Type B pancreatic cell (in vitro differentiated cells): Measurements from ENCODE around the gene BCR. TPM values are rescaled to one million over a fixed set of nuclear protein-coding genes. Genes with fewer than 3 reads are reported as not detected.

Experiments
- DNase-seq: peaks from one replicate; pipeline ENCODE4 v3.0.0; 2021; ENCODE audit warnings: mixed read lengths; ENCODE audit not compliant: unreplicated experiment; ENCODE audit errors: extremely low spot score
- H3K27ac Mint-ChIP-seq: 2 replicates; pipeline ENCODE4 v1.8.0; 2021; ENCODE audit warnings: mild to moderate bottlenecking, mixed read lengths
- H3K27me3 Mint-ChIP-seq: 2 replicates; pipeline ENCODE4 v1.8.0; 2021; ENCODE audit warnings: mixed read lengths
- H3K36me3 Mint-ChIP-seq: 2 replicates; pipeline ENCODE4 v1.8.0; 2021; ENCODE audit warnings: mixed read lengths
- H3K4me1 Mint-ChIP-seq: one replicate; pipeline ENCODE4 v1.8.0; 2021; ENCODE audit warnings: mixed read lengths; ENCODE audit not compliant: unreplicated experiment
- H3K4me3 Mint-ChIP-seq: 2 replicates; pipeline ENCODE4 v1.8.0; 2021; ENCODE audit warnings: mild to moderate bottlenecking, mixed read lengths
- H3K9me3 Mint-ChIP-seq: 2 replicates; pipeline ENCODE4 v1.8.0; 2021; ENCODE audit warnings: mixed read lengths
- CTCF ChIP-seq: fragments of 200-600 bp; sonication (generic); conservative IDR thresholded peaks from 2 replicates; pipeline ENCODE4 v1.5.0; 2021; ENCODE audit warnings: antibody characterized with exemption, mild to moderate bottlenecking
- total RNA-seq: library from RNA; stranded (reverse); gene quantifications from 2 replicates; pipeline ENCODE4 v1.2.1, GENCODE V29; 2021; ENCODE audit warnings: low replicate concordance

BCR gene
- total RNA-seq, 1 donor from 2014 or later, result 61.2 TPM

- no peaks in the 10 kb centered on the region for H3K9me3 Mint-ChIP-seq
- DNase-seq, result no peak
- H3K36me3 Mint-ChIP-seq, result no peaks in the 10 kb centered on the region
- no peak overlapping the region for H3K4me3 Mint-ChIP-seq
- no peak overlapping the region for H3K27ac Mint-ChIP-seq
- no peaks in the 10 kb centered on the region for H3K27me3 Mint-ChIP-seq
- no peak for TF ChIP-seq CTCF
- H3K4me1 Mint-ChIP-seq, result peaks cover 87% of the 10 kb centered on the region
Observed at GRCh38 chr22:23221351-23221804, 41.1 kb downstream of the BCR start.

- Mint-ChIP-seq H3K27me3 (no peaks in the 10 kb centered on the region), H3K4me1 (peaks cover 83% of the 10 kb centered on the region), H3K27ac (no peak overlapping the region), H3K4me3 (no peak overlapping the region), H3K36me3 (peaks cover 2% of the 10 kb centered on the region), H3K9me3 (no peaks in the 10 kb centered on the region)
- DNase-seq, result no peak
- no peak for TF ChIP-seq CTCF
Observed at GRCh38 chr22:23222033-23222792, 41.9 kb downstream of the BCR start.

GRCh38 chr22:23222793-23223568 is 42.7 kb downstream of the BCR start:
- Mint-ChIP-seq H3K36me3 (peaks cover 8% of the 10 kb centered on the region), H3K27ac (no peak overlapping the region), H3K9me3 (no peaks in the 10 kb centered on the region), H3K27me3 (no peaks in the 10 kb centered on the region), H3K4me3 (no peak overlapping the region), H3K4me1 (peaks cover 75% of the 10 kb centered on the region)
- no peak for TF ChIP-seq CTCF
- DNase-seq, result no peak

GRCh38 chr22:23223569-23224317 is 43.4 kb downstream of the BCR start:
- no peak for TF ChIP-seq CTCF
- Mint-ChIP-seq H3K9me3 (peaks cover 3% of the 10 kb centered on the region), H3K4me3 (peak overlapping the region; percentile 15), H3K4me1 (peaks cover 67% of the 10 kb centered on the region), H3K27me3 (no peaks in the 10 kb centered on the region), H3K27ac (no peak overlapping the region), H3K36me3 (peaks cover 11% of the 10 kb centered on the region)
- no peak for DNase-seq

- DNase-seq, result no peak
- TF ChIP-seq CTCF, result no peak
- H3K4me1 Mint-ChIP-seq, result peaks cover 57% of the 10 kb centered on the region
- H3K27ac Mint-ChIP-seq, result peak overlapping the region; percentile 48
- peaks cover 6% of the 10 kb centered on the region for H3K9me3 Mint-ChIP-seq
- no peak overlapping the region for H3K4me3 Mint-ChIP-seq
- no peaks in the 10 kb centered on the region for H3K27me3 Mint-ChIP-seq
- H3K36me3 Mint-ChIP-seq, result peaks cover 20% of the 10 kb centered on the region
Observed at GRCh38 chr22:23224846-23225245, 44.5 kb downstream of the BCR start.
